Colonic mucosa (tissue), 4 donors: ENCODE data around the gene NDUFA1. TPM values are rescaled to one million over a fixed set of nuclear protein-coding genes. Genes with fewer than 3 reads are reported as not detected.

Source experiments
- DNase-seq: peaks from one replicate; pipeline ENCODE4 v3.0.0-alpha.2; 2020
- H3K27ac ChIP-seq: fragments of 200-600 bp; one replicate; pipeline ENCODE4 v1.8.0; 2021
- H3K27me3 ChIP-seq: fragments of 200-600 bp; one replicate; pipeline ENCODE4 v1.8.0; 2021
- H3K36me3 ChIP-seq: fragments of 200-600 bp; one replicate; pipeline ENCODE4 v1.8.0; 2021
- H3K4me1 ChIP-seq: fragments of 200-600 bp; one replicate; pipeline ENCODE4 v1.8.0; 2021; ENCODE audit warnings: mild to moderate bottlenecking
- H3K4me3 ChIP-seq: fragments of 200-600 bp; one replicate; pipeline ENCODE4 v1.8.0; 2021
- H3K9ac ChIP-seq, 2 donors: one replicate each; pipeline ENCODE4 v1.7.0; 2013; ENCODE audit warnings: control low read depth in 2 of 2, low read depth in 2 of 2, low read length in 2 of 2
- H3K9me3 ChIP-seq: fragments of 200-600 bp; one replicate; pipeline ENCODE4 v1.8.0; 2021
- intact Hi-C: fragments of 100-400 bp; cut with DNase I; formaldehyde crosslinking; loops from one replicate; pipeline ENCODE4 v1.14.1; 2022
- total RNA-seq, 2 donors: library from RNA; stranded (reverse); fragmentation: NEBNext Ultra II Directional in 1 of 2; extraction: Animal tissue kit (Norgen Biotek cat#: 25700) in 1 of 2; gene quantifications; one replicate each; pipeline ENCODE4 v1.2.1, GENCODE V29; 2021
- TF ChIP-seq, protein P1 (sequence below): fragments of 200-600 bp; IDR thresholded peaks from one replicate; pipeline ENCODE4 v1.8.0; 2022; ENCODE audit warnings: antibody characterized with exemption, mild to moderate bottlenecking
- donor health status: healthy.
- donor health status: DM: no; HTN: no; CAD: no.
- donor health status: DM: no; HTN: no; CAD: no.

Gene NDUFA1
- total RNA-seq, 2 donors from 2014 or later = 167 to 221 TPM

DNA sequence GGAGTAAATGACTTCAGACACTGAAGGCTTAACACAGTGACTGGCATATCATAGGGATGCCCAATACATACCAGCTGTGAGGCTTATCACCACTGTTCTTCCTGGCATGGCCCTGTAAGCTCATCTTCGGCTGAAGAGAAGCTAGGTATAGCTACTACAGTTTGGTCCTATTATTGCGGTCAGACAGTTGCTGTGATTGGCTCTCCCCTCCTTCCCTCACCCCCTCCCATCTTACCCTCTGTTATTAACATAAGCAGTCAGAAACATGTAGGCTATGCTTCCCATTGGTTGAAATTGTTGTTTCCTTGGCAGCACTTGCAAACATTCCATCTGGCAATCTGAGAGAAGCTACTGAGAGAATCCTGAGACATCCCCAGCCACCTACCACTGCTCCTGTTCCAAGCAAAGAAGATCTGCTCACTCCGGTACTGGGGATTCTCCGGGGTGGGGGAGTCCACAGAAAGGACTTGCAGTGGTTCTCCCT, 24.3 kb downstream of the NDUFA1 start, which contains the start of gene AKAP14:
Gene AKAP14, plus strand, starts transcription at position 51 of the 484 bp plus-strand sequence. CDS start 7,331 bp downstream, outside the sequence.
- Histone ChIP-seq H3K9me3 (no peaks in the 10 kb centered on the region), H3K36me3 (no peaks in the 10 kb centered on the region), H3K4me3 (no peak within 1 kb of the TSS), H3K27me3 (no peaks in the 10 kb centered on the region), H3K4me1 (no peaks in the 10 kb centered on the region), H3K9ac (no peak within 1 kb of the TSS), H3K27ac (no peak within 1 kb of the TSS)
- DNase-seq = no peak
- TF ChIP-seq, protein P1, sequence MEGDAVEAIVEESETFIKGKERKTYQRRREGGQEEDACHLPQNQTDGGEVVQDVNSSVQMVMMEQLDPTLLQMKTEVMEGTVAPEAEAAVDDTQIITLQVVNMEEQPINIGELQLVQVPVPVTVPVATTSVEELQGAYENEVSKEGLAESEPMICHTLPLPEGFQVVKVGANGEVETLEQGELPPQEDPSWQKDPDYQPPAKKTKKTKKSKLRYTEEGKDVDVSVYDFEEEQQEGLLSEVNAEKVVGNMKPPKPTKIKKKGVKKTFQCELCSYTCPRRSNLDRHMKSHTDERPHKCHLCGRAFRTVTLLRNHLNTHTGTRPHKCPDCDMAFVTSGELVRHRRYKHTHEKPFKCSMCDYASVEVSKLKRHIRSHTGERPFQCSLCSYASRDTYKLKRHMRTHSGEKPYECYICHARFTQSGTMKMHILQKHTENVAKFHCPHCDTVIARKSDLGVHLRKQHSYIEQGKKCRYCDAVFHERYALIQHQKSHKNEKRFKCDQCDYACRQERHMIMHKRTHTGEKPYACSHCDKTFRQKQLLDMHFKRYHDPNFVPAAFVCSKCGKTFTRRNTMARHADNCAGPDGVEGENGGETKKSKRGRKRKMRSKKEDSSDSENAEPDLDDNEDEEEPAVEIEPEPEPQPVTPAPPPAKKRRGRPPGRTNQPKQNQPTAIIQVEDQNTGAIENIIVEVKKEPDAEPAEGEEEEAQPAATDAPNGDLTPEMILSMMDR = no peak
- intact Hi-C loops = no loop called here

DNA sequence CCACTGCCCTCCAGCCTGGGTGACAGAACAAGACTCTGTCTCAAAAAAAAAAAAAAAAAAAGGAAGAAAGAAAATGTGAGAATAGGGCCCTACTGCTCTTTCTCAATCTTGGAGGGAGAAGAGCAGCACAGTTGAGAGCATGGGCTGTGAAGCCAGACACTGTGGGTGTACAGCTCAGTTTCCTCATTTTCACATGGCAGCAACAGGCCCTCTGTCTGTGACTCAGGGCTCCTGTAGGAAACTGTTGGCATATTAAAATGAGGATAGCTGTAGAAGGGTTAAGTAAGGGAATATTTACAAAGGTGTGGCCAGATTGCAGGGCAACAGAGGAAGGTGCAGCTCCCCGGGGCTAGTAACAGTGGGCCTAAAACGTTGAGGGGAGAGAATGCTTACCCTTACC, 27.5 kb downstream of the NDUFA1 start:
- Histone ChIP-seq H3K9ac (no peak overlapping the region), H3K27me3 (no peaks in the 10 kb centered on the region), H3K27ac (no peak overlapping the region), H3K4me3 (no peak overlapping the region), H3K9me3 (no peaks in the 10 kb centered on the region), H3K4me1 (no peaks in the 10 kb centered on the region), H3K36me3 (no peaks in the 10 kb centered on the region)
- DNase-seq = peak; percentile 22
- TF ChIP-seq, protein P1 = no peak
- intact Hi-C loops = no loop called here

DNA sequence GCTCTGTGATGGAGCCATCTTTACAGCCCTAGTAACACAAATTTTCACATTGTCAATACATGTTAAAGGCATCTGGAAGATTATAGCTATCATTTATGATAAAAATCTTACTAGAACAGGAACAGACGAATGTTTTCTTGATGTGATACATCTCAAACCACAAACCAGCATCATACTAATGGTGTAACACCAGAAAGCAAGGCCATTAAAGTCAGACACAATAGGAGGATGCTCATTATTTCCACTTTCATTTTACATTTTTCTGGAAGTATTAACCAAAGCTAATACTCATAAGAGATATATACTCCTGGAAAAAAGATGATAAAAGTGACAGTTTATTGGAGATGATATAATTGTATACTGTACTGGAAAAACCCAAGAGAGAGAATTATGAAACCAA, 29.3 kb downstream of the NDUFA1 start:
- H3K4me3 ChIP-seq = no peak overlapping the region
- intact Hi-C loops = no loop called here
- TF ChIP-seq, protein P1 = no peak
- no peak overlapping the region for H3K9ac ChIP-seq
- H3K9me3 ChIP-seq = no peaks in the 10 kb centered on the region
- no peak for DNase-seq
- no peaks in the 10 kb centered on the region for H3K4me1 ChIP-seq
- no peak overlapping the region for H3K27ac ChIP-seq
- no peaks in the 10 kb centered on the region for H3K27me3 ChIP-seq
- H3K36me3 ChIP-seq = no peaks in the 10 kb centered on the region

DNA sequence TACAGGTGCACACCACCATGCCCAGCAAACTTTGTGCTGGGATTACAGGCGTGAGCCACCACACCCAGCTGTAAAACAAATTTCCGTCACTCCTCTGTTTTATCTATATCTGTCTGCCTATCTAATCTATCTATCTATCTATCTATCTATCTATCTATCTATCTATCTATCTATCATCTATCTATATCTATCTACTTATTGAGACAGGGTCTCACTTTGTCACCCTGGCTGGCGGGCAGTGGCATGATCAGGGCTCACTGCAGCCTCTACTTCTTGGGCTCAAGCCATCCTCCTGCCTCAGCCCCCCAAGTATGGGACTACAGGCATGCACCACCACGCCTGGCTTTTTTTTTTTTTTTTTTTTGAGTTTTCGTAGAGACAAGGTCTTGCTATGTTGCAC, 44.7 kb downstream of the NDUFA1 start:
- no peak overlapping the region for H3K4me3 ChIP-seq
- TF ChIP-seq, protein P1 = no peak
- intact Hi-C loops = no loop called here
- no peak for DNase-seq
- no peak overlapping the region for H3K9ac ChIP-seq
- H3K4me1 ChIP-seq = no peaks in the 10 kb centered on the region
- H3K27ac ChIP-seq = no peak overlapping the region
- H3K36me3 ChIP-seq = no peaks in the 10 kb centered on the region
- H3K9me3 ChIP-seq = no peaks in the 10 kb centered on the region
- no peaks in the 10 kb centered on the region for H3K27me3 ChIP-seq

DNA sequence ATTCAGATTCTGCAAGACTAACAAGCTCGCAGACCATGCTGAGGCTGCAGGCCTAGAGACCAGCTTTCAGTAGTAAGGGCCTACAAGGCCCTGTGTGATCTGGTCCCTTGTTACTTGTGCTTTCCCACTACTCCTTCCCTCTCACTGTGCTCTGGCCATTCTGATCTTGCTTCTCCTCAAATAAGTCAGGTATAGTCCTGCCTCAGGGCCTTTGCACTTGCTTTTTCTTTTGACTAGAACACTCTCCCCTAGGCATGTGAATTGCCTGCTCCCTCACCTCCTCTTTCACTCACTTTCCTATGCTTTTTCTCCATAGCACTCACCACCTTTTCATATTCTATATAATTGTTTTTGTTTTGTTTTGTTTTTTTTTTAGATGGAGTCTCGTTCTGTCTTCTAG, 46.2 kb downstream of the NDUFA1 start:
- TF ChIP-seq, protein P1 = no peak
- Histone ChIP-seq H3K4me1 (no peaks in the 10 kb centered on the region), H3K27ac (no peak overlapping the region), H3K4me3 (no peak overlapping the region), H3K9me3 (no peaks in the 10 kb centered on the region), H3K36me3 (no peaks in the 10 kb centered on the region), H3K9ac (no peak overlapping the region), H3K27me3 (no peaks in the 10 kb centered on the region)
- intact Hi-C loops = no loop called here
- DNase-seq = no peak
